Endothelial cell of umbilical vein (primary cell): ENCODE results near the gene KCNA2. TPM values are rescaled to one million over a fixed set of nuclear protein-coding genes. Genes with fewer than 3 reads are reported as not detected.

Experiments
- BruUV-seq: library from RNA; stranded (reverse); fragments of 400-500 nt; replicated peaks from 2 replicates; lab custom pipeline; 2021; lab: Mats Ljungman, UMichigan
- CTCF ChIA-PET: fragments of 300-600, 350-600 bp; sonication (Branson Sonifier 250); formaldehyde crosslinking; loops from one replicate; lab custom pipeline; 2021; ENCODE audit warnings: antibody characterized with exemption, inconsistent platforms; lab: Charles Lee
- POLR2A ChIA-PET: fragments of 300-600, 350-600 bp; sonication (Branson Sonifier 250); formaldehyde crosslinking; loops from one replicate; lab custom pipeline; 2021; ENCODE audit warnings: antibody characterized with exemption, inconsistent platforms; lab: Charles Lee
- DNase-seq: peaks from one replicate; pipeline ENCODE4 v3.0.0-alpha.2; 2011; ENCODE audit warnings: low read depth, low spot score
- FAIRE-seq: peaks from 2 replicates; lab custom pipeline; 2011; peaks lifted over from hg19 to GRCh38; lab: Jason Lieb, UNC
- H2AFZ ChIP-seq: 2 replicates; pipeline ENCODE4 v1.6.0; 2012; ENCODE audit warnings: low read depth, low read length, control low read depth, inconsistent platforms
- H3K27ac ChIP-seq: 2 replicates; pipeline ENCODE4 v1.5.1; 2011; ENCODE audit warnings: low read depth, mild to moderate bottlenecking, control low read depth, low read length, moderate library complexity; ENCODE audit not compliant: insufficient read depth
- H3K27me3 ChIP-seq, 2 experiments: 2 replicates each; pipeline versions ENCODE4 v1.6.0 to v1.6.1; 2011; ENCODE audit warnings: low read length in 2 of 2, mixed read lengths in 1 of 2; ENCODE audit not compliant: control insufficient read depth in 2 of 2, insufficient read depth in 2 of 2
- H3K36me3 ChIP-seq, 2 experiments: 2 replicates in 1 of 2; 3 replicates in 1 of 2; pipeline ENCODE4 v1.5.1; 2011; ENCODE audit warnings: low read length in 2 of 2, mild to moderate bottlenecking in 1 of 2, moderate library complexity in 1 of 2; ENCODE audit not compliant: control insufficient read depth in 2 of 2, insufficient read depth in 2 of 2; ENCODE audit errors: extremely low read depth in 1 of 2
- H3K4me1 ChIP-seq: 3 replicates; pipeline ENCODE4 v1.5.1; 2011; ENCODE audit warnings: mild to moderate bottlenecking, low read length; ENCODE audit not compliant: control insufficient read depth, insufficient read depth; ENCODE audit errors: extremely low read depth
- H3K4me2 ChIP-seq: 2 replicates; pipeline ENCODE4 v1.6.1; 2011; ENCODE audit warnings: low read length, control low read depth, mixed read lengths; ENCODE audit not compliant: insufficient read depth
- H3K4me3 ChIP-seq, 3 experiments: fragments of 200-600 bp in 1 of 3; sonication (generic), shearing (Covaris generic) in 1 of 3; replicated peaks in 1 of 3; 2 replicates each; pipeline ENCODE4 v1.5.1; 2011 to 2016; ENCODE audit warnings: control low read depth in 3 of 3, low read length in 3 of 3, mild to moderate bottlenecking in 2 of 3, inconsistent platforms in 1 of 3, low read depth in 1 of 3, moderate library complexity in 1 of 3; ENCODE audit not compliant: insufficient read depth in 1 of 3
- H3K79me2 ChIP-seq: 2 replicates; pipeline ENCODE4 v1.6.0; 2012; ENCODE audit warnings: low read length, inconsistent platforms; ENCODE audit not compliant: control insufficient read depth, insufficient read depth
- H3K9ac ChIP-seq: replicated peaks from 2 replicates; pipeline ENCODE3; 2011; ENCODE audit warnings: low read length, control low read depth; ENCODE audit not compliant: insufficient read depth; ENCODE audit errors: extremely low read depth
- H3K9me1 ChIP-seq: replicated peaks from 3 replicates; pipeline ENCODE4 v1.6.0; 2011; ENCODE audit warnings: mild to moderate bottlenecking, low read length; ENCODE audit not compliant: control insufficient read depth, insufficient read depth; ENCODE audit errors: extremely low read depth
- H3K9me3 ChIP-seq: replicated peaks from 2 replicates; pipeline ENCODE4 v1.5.1; 2012; ENCODE audit warnings: low read length, inconsistent platforms; ENCODE audit not compliant: control insufficient read depth, insufficient read depth
- H4K20me1 ChIP-seq: replicated peaks from 2 replicates; pipeline ENCODE3; 2011; ENCODE audit warnings: mild to moderate bottlenecking, low read length; ENCODE audit not compliant: control insufficient read depth, insufficient read depth; ENCODE audit errors: extremely low read depth
- EZH2 ChIP-seq: IDR thresholded peaks from 2 replicates; pipeline ENCODE4 v1.6.1; 2012; ENCODE audit warnings: borderline replicate concordance, low read depth, mild to moderate bottlenecking, moderate library complexity, low read length, inconsistent platforms; ENCODE audit not compliant: severe bottlenecking
- FOS ChIP-seq: IDR thresholded peaks from 2 replicates; pipeline ENCODE4 v1.6.1; 2011; ENCODE audit warnings: mild to moderate bottlenecking, low read length, moderate library complexity, borderline replicate concordance; ENCODE audit not compliant: insufficient read depth
- GATA2 ChIP-seq: IDR thresholded peaks from 2 replicates; pipeline ENCODE4 v1.7.0; 2011; ENCODE audit warnings: low read depth, mild to moderate bottlenecking, moderate library complexity, mixed read lengths, low read length; ENCODE audit not compliant: insufficient read length, insufficient read depth
- JUN ChIP-seq: IDR thresholded peaks from 2 replicates; pipeline ENCODE4 v1.6.1; 2011; ENCODE audit warnings: borderline replicate concordance, low read depth; ENCODE audit not compliant: insufficient read length, insufficient read depth
- MYC ChIP-seq: IDR thresholded peaks from one replicate; pipeline ENCODE4 v1.6.1; 2011; ENCODE audit warnings: mild to moderate bottlenecking, low read depth, low read length
- POLR2A ChIP-seq: IDR thresholded peaks from 2 replicates; pipeline ENCODE4 v1.6.1; 2012; ENCODE audit warnings: low read depth, mild to moderate bottlenecking, control low read depth, low read length
- POLR2AphosphoS5 ChIP-seq: IDR thresholded peaks from 2 replicates; pipeline ENCODE4 v1.6.1; 2012; ENCODE audit warnings: low read depth, mild to moderate bottlenecking, control low read depth, low read length, moderate library complexity; ENCODE audit not compliant: insufficient read depth
- dilution Hi-C: fragments of 300-500 bp; cut with MboI; formaldehyde crosslinking; loops from one replicate; pipeline ENCODE4 v1.15.0; 2019; ENCODE audit warnings: low sequenced_read_pairs; ENCODE audit not compliant: extremely low pct_ligation_motif_present
- intact Hi-C: fragments of 100-400 bp; cut with micrococcal nuclease; formaldehyde crosslinking; loops from one replicate; pipeline ENCODE4 v1.10.0; 2022
- polyA plus RNA-seq, 4 experiments: library from polyadenylated mRNA; depleted of rRNA in 3 of 4; stranded (reverse) in 3 of 4; unstranded in 1 of 4; fragments of >200 nt; gene quantifications; 2 replicates each; pipeline versions ENCODE4 v1.2.1 to v1.2.3, GENCODE V29; 2011 to 2012; ENCODE audit warnings: missing spikeins in 1 of 4
- total RNA-seq: library from RNA; stranded (reverse); gene quantifications from 2 replicates; pipeline ENCODE4 v1.2.3, GENCODE V29; 2021
- TF ChIP-seq, protein P1 (sequence below), 2 donors: IDR thresholded peaks; 1 replicate in 1 of 2; 2 replicates in 1 of 2; pipeline ENCODE4 v1.5.1; 2011; ENCODE audit warnings: low read length in 2 of 2, mild to moderate bottlenecking in 2 of 2, moderate library complexity in 2 of 2, control low read depth in 1 of 2, inconsistent platforms in 1 of 2, low read depth in 1 of 2; ENCODE audit not compliant: insufficient read depth in 1 of 2; ENCODE audit errors: extremely low read depth in 1 of 2
- TF ChIP-seq, protein P2 (sequence below): IDR thresholded peaks from 2 replicates; pipeline ENCODE4 v1.6.1; 2011; ENCODE audit not compliant: insufficient read depth, insufficient read length

KCNA2 gene
- total and polyA plus RNA-seq, 2 donors (not counting 3 experiments of a cell fraction or from before 2014, with no cell fraction given) = not detected

DNA sequence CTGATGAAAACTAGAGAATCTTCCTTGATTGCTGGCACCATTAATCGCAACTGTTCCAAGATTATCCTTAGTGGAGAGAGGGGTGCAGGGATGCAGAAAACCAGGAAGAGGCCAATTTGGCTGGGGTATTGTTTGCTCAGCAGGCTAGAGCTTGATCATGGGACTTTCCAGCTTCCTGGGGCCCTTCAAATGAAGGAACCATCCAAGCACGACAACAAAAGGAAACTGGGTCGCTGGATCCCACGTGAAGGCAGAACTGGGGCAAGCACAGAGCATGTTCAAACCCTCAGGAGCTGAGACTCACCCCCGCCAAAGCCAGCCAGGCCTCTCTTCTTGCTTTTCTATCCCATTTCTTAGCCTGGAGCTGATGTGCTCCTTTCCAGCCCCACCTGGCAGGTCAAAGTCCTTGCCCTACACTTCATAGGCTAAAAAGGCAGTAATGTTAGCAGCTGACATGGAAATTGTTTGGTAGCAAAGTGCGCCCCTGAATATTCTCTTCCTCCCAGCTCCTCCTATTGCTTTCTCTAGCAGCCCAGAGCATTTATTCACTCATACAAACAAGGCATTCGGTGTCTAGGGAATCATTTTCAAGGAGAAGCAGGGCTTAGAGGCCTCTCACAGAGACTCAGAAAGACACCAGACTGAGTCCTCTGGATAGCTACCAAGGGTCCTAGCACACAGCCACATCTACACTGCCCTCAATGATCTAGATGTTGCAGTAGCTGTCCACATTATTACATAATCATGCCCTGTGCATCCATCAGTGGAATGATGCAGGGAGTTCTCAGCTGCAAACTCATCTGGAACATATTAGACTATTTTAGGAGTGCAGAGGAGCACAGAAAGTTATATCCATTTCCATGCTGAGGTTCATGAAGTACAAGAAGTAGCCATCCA, 11.5 kb downstream of the KCNA2 start:
- Histone ChIP-seq H3K4me2 (no peak overlapping the region), H3K79me2 (no peaks in the 10 kb centered on the region), H3K27ac (no peak overlapping the region), H3K36me3 (no peaks in the 10 kb centered on the region), H2AFZ (no peak overlapping the region), H3K4me3 (no peak overlapping the region), H3K9me1 (no peaks in the 10 kb centered on the region), H3K27me3 (peaks cover 0 to 2% of the 10 kb centered on the region in 2 experiments), H3K9me3 (no peaks in the 10 kb centered on the region), H4K20me1 (no peaks in the 10 kb centered on the region), H3K4me1 (no peaks in the 10 kb centered on the region), H3K9ac (no peak overlapping the region)
- DNase-seq (no peak), FAIRE-seq (no peak)
- intact Hi-C loops (no loop called here), dilution Hi-C loops (no loop called here)
- ChIA-PET CTCF (interaction anchor here (1.1 to 2.5 kb wide), 2 partner anchors 25 to 189 kb away, joined by 3 to 12 read pairs; no protein-coding TSS in a partner anchor), POLR2A (no interaction called here)
- no TSS peak for BruUV-seq
- TF ChIP-seq, protein P1, sequence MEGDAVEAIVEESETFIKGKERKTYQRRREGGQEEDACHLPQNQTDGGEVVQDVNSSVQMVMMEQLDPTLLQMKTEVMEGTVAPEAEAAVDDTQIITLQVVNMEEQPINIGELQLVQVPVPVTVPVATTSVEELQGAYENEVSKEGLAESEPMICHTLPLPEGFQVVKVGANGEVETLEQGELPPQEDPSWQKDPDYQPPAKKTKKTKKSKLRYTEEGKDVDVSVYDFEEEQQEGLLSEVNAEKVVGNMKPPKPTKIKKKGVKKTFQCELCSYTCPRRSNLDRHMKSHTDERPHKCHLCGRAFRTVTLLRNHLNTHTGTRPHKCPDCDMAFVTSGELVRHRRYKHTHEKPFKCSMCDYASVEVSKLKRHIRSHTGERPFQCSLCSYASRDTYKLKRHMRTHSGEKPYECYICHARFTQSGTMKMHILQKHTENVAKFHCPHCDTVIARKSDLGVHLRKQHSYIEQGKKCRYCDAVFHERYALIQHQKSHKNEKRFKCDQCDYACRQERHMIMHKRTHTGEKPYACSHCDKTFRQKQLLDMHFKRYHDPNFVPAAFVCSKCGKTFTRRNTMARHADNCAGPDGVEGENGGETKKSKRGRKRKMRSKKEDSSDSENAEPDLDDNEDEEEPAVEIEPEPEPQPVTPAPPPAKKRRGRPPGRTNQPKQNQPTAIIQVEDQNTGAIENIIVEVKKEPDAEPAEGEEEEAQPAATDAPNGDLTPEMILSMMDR (IDR thresholded peaks at IDR 0.05; ENCODE audit: extremely low read depth in 1 of 2, insufficient read depth in 1 of 2, low read depth in 1 of 2, low read length in 2 of 2) = no peak
- no peak for TF ChIP-seq MYC
- TF ChIP-seq, protein P2, sequence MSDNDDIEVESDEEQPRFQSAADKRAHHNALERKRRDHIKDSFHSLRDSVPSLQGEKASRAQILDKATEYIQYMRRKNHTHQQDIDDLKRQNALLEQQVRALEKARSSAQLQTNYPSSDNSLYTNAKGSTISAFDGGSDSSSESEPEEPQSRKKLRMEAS = no peak
- no peak for TF ChIP-seq FOS
- TF ChIP-seq POLR2A = no peak
- no peak for TF ChIP-seq EZH2
- no peak for TF ChIP-seq JUN
- TF ChIP-seq GATA2 = no peak
- no peak for TF ChIP-seq POLR2AphosphoS5
